Stimulated activated CD4-positive, alpha-beta T cell treated with anti-CD3 and anti-CD28 coated beads, Interleukin-1b, Interleukin-23, amount 100 ng/mL, for 1 hour (primary cell): Measurements from ENCODE around the gene IRF7.

Experiments used
- DNase-seq, 2 donors: peaks; one replicate each; pipeline ENCODE4 v3.0.0-alpha.2; 2020; ENCODE audit warnings: low read depth in 2 of 2

The IRF7 gene

DNA sequence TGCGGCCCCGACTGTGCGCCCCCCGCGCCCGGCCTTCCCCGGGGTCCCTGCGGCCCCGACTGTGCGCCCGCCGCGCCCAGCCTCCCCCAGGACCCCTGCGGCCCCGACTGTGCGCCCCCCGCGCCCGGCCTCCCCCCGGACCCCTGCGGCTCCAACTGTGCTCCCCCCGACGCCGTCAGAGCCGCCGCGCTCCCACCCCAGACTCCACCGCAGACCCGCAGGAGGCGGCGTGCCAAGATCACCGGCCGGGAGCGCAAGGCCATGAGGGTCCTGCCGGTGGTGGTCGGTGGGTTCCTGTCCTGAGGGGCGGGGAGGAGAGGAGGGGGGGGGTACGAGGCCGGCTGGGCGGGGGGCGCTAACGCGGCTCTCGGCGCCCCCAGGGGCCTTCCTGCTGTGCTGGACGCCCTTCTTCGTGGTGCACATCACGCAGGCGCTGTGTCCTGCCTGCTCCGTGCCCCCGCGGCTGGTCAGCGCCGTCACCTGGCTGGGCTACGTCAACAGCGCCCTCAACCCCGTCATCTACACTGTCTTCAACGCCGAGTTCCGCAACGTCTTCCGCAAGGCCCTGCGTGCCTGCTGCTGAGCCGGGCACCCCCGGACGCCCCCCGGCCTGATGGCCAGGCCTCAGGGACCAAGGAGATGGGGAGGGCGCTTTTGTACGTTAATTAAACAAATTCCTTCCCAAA lies 24.4 kb upstream of the IRF7 start:
- DNase-seq: no peak

DNA sequence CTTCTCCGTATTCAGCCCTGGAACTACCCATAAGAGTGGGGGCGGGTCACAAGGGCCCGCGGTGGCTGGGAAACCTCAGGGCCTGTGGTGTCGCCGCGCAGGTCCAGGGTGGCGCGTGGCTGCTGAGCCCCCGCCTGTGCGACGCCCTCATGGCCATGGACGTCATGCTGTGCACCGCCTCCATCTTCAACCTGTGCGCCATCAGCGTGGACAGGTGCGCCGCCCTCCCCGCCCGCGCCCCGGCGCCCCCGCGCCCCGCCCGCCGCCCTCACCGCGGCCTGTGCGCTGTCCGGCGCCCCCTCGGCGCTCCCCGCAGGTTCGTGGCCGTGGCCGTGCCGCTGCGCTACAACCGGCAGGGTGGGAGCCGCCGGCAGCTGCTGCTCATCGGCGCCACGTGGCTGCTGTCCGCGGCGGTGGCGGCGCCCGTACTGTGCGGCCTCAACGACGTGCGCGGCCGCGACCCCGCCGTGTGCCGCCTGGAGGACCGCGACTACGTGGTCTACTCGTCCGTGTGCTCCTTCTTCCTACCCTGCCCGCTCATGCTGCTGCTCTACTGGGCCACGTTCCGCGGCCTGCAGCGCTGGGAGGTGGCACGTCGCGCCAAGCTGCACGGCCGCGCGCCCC lies 23.7 kb upstream of the IRF7 start:
- no peak for DNase-seq

DNA sequence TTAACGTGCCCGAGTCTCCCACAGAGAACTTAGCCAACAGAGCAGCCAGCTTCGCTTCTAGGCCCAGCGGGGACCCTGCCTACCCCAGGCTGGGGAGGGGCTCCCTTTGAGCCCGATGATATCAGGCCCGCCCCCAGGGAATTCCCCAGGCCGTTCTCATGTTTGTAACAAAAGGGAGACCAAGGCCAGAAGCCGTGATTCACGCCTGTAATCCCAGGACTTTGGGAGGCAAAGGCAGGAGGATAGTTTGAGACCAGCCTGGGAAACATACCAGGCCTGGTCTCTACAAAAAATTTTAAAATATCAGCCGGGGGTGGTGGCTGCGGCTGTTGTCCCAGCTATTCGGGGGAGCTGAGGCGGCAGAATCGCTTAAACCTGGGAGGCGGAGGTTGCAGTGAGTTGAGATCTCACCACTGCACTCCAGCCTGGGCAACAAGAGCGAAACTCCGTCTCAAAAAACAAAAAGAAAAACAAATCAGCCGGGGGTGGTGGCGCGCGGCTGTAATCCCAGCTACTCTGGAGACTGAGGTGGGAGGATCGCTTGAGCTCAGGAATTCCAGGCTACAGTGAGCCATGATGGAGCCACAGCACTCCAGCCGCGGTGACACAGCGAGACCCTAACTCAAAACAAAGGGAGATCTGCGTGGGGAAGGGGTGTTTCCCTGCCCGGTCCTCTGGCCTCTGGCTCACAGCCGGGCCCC lies 23.0 kb upstream of the IRF7 start:
- DNase-seq: no peak

DNA sequence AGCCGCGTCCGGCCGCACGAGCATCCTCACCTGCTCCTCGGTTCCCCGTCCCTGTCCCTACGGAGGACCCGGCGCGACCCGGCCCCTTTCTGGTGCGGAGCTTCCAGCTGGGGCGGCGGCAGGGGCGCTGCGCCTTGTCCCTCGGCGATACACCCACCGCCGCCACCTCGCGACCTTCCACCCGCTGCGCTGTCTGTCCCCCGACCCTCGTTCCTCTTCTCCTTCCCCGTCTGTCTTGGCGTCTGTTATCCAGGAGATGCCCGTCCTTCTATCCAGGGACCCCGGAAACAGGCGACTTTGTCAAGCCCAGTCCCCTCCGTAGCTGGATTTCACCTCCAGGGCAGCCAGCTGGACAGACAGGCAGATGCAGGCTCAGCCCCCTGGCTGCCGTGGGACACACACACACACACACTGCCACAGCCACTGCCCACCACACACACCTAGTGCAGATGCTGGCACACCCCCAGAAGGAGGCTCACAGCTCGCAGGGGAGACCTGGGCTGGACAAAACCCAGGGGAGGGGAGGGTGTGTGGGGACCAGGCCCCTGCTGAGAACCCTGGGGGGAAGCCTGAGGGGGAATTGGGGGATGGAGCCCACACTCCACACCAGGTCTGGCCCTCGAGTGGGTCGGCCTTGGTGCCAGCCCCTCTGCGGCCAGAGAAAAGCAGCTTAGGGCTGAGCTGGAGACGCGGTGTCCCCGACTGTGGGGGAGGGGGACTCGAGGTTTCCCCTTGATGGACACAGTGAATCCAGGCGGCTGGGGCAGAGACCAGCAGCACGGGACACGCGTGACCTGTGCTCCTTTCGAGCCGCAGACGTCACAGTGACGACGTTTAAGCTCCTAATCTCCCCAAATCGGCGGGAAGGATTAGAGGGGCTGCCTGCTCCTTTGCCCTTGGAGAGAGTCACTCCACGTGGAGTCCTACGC lies 22.1 kb upstream of the IRF7 start:
- DNase-seq: no peak

DNA sequence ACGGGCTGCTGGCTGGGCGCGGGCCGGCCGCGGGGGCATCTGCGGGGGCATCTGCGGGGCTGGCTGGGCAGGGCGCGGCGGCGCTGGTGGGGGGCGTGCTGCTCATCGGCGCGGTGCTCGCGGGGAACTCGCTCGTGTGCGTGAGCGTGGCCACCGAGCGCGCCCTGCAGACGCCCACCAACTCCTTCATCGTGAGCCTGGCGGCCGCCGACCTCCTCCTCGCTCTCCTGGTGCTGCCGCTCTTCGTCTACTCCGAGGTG lies 21.5 kb upstream of the IRF7 start:
- DNase-seq: no peak

DNA sequence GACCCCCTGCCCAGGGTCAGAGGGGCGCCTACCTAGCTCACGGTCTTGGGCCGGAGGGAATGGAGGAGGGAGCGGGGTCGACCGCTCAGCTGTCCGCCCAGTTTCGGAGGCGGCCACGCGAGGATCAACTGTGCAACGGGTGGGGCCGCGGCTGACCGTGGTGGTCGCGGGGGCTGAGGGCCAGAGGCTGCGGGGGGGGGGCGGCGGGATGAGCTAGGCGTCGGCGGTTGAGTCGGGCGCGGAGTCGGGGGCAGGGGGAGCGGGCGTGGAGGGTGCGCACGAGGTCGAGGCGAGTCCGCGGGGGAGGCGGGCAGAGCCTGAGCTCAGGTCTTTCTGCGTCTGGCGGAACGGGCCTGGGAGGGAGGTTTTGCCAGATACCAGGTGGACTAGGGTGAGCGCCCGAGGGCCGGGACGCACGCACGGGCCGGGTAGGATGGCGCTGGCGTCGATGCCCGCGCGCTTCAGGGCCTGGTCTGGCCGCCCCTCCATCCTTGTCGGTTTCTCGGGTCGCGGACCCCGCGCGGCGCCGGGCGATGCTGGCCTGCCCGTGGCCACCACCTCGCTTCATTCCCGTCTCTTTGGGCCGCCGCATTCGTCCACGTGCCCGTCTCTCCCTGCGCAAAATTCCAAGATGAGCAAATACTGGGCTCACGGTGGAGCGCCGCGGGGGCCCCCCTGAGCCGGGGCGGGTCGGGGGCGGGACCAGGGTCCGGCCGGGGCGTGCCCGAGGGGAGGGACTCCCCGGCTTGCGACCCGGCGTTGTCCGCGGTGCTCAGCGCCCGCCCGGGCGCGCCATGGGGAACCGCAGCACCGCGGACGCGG lies 21.0 kb upstream of the IRF7 start, which contains the start of gene DRD4:
TSS of gene DRD4 (plus strand) at position 759 of the 822 bp plus-strand sequence. CDS start at position 795, 36 bp downstream.
- DNase-seq: no peak

DNA sequence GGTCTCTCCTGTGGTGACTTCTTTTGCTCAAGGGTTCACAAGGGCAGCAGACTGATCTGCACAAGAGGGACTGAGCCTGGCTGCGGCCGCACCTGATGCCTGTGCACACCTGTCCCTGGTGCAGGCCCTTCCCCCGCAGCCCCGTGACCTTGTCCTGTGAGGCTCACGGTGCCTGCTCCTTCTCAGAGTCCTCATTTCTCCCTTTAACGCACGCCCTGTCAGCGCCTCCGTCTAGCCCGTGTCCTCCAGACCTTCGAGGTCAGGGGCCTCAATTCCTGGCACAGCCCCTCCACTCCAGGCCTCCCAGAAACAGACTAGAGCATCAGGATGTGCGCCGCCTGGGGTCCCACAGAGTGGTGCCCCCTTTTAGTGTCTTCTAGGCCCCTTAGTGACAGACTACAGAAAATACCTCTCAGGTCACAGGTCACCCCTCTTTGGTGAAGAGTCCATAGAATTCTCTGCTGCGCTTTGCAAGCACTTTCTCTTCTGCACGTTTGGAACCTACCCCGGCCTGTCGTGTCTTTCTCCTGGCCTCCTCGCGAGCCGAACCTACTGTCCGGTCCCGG lies 20.3 kb upstream of the IRF7 start:
- DNase-seq: no peak

DNA sequence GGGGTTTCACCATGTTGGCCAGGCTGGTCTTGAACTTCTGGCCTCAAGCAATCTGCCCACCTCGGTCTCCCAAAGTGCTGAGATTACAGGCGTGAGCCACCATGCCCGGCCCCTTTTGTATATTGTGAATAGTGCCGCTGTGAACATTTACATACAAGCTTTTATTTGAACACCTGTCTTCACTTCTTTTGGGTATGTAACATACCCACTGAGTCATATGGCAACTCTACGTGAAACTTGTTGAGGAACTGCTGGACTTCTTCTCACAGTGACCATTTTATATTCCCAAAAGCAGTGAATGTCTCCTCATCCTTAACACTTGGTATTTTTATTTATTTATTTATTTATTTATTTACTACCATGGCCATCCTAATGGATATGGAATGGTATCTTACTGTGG lies 15.1 kb upstream of the IRF7 start:
- no peak for DNase-seq

DNA sequence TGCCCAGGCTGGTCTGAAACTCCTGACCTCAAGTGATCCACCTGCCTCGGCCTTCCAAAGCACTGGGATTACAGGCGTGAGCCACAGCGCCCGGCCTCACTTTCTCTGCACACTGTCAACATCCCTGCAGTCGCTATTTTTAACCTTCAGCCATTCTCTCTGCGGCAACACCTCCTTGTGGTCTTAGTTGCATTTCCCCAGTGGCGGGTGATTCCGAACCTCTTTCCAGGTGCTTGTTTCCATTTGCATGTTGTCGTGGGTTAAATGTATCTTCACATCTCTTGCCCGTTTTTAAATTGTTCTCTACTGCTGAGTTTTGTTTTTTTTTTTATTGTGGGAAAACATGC lies 13.5 kb upstream of the IRF7 start:
- DNase-seq: no peak

DNA sequence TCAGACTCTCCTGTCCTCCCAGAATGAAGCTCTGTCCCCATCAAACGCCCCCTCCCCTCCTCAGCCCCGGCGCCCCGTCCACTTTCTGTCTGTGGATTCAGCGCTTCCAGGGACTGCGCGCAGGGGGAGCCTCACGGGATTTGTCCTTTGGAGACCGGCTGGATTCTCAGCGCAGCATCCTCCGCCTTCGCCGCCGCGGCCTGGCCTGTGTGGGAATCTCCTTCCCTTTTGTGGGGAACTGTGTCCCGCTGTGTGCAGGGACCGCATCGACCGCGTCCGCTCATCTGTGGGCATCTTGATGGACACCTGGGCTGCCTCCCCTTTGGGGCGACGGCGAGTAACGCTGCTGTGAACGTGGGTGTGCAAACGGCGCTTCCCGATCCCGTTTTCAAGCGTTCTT lies 12.3 kb upstream of the IRF7 start:
- no peak for DNase-seq

DNA sequence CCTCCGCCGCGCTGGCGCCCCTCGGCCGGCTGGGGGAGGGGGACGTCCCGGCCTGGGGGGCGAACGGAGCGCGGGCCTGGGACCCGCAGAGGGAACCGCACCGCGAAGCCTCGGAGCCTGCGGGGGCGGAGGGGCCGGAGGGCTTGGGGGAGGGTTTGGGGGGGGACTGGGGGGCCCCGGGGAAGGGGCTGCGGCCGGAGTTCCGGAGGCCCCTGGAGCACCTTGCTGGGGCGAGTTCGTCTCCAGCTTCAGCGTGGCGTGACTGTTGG lies 11.5 kb upstream of the IRF7 start:
- DNase-seq: no peak

DNA sequence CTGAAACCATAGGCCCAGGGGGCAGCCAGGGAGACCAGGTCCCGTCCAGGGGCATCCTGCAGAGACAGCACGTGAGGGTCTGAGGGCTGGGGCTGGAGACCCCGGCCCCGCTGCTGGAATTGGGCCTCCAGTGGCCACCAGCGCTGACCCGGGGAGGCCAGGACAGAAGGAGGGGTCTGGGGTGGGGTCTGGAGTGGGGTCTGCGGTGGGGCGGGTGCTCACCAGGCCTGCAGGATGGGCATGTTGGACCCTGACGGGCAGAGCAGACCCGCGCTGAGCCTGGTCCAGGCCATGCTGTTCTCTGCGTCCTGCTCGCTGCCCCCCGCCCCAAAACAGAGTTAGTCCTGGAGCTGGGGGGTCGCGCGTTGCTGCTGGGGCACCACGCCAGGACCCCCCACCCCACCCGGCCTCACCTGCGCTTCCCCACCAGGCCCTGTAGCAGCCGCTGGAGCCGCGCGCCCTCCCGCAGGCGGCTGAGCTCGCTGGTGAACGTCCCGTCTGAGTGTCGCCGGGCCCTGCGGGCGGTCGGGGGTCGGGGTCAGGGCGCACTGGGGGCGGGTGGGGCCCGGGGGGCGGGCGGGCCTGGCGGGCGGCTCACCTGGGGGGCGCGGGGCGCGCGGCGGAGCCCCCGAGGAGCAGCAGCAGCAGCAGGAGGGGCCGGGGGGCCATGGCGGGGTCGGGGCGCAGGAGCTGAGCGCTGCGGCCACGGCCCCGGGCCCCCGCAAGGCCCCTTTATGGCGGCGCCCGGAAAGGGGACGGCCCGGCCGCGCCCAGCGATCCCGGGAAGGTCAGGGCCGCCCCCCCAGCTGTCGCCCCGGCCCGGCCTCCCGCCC lies 10.9 kb upstream of the IRF7 start, which contains the start of gene SCT:
TSS of gene SCT (minus strand) at position 707 of the 833 bp plus-strand sequence. CDS start at position 669, 38 bp downstream.
- DNase-seq: no peak

DNA sequence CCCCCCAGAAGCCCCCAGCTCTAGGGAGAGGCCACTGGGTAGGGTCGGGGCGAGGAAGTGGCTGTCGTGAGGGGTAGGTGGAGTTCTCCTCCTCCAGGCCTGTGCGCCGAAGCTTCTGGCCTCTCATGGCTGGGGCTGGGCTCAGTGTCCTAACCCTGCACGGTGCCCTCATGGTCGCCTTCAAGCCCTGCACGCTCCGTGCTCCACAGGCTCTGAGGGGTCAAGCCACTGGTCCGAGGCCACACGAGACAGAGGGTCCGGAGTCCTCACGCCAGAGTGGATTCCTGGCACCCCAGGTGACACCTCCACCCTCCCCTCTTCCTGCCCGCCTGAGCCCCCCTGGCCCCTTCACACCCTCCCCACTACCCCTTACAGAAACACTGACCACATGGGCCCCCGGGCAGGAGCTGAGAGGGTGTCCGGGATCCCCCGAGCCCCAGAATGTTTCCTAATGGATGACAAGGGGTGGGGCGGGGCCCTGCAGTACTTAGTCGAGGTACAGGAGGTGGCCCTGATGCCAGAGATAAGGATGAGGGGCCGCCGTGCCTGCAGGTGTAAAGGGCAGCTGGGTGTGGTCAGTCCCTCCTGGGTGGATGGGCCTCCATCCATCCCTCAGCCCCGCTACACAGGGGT lies 10.0 kb upstream of the IRF7 start:
- DNase-seq: no peak

DNA sequence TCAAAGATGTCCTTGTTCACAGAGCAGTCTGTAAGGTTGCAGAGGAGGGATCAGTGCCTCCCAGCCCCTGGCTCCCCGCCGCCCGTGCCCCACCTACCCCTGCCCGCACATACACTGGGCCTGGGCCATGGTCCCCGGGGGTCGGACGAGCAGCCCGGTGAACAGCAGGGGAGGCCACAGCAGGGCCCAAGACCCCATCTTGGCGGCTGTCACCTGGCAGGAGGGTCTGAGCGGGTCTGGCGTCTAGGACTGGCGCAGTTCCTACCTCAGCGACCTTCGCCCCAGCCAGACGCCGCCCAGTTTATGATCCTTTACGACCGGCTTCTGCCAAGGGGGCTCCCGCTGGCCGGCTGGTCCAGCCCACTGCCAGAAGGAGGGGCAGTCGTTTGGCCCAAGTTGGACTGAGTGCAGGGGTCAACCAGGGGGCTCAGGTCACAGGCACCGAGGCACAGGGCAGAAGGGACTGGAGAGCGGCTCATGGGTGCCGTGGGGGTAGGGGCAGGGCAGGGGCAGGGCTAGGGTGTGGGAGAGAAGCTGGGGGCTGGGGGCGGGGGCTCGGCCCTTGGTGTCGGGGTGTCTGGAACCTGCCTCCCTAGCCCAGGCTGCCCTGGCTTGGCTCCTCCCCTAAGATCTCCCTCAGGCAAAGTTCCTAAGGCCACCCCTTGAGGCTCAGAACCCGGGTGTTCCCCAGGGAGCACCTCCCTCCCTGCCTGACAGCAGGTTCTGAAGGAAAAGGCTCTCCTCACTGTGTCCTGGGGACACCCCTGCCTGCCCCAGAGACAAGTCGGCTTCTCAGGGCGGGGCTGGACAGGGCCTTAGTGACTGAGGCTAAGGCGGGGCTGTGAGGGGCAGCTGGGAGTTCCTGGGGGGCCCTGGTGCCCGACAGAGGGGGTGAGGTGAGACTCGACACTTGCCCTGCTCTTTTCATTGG lies 9.2 kb upstream of the IRF7 start, which contains the start of gene CDHR5:
TSS of gene CDHR5 (minus strand) at position 251 of the 931 bp plus-strand sequence. CDS start at position 198, 53 bp downstream.
- DNase-seq: no peak

DNA sequence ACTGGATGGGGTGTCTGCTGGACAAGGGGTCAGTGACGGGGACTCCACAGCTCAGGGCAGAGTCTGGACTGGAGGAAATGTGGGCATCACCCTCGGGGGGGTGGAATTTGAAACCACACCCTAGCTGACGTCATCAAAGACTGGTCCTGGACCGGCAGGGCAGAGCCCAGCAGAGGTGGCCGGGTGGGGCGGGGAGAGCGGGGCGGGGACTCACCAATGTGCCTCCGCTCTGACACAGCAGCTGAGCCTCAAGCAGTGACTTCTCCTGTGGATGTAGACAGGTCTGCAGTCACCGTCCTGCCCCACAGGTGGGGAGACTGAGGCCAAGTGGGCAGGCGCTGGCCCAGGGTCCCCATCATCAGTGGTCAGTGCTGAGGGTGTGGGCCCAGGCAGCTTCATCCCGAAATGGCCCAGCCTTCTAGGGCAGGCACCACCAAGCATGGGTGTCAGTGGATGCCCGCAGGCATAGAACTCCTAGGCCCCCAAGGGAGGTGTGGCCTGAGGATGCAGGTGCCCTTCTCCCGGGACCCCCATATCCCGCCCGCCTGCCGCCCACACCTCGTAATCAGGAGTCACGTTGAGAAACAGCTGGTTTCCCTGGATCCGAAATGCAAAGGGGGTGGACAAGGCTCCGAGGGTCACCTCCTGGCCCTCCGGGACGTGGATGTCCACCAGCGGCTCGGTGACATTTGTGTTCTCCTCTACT lies 8.4 kb upstream of the IRF7 start:
- DNase-seq: no peak

DNA sequence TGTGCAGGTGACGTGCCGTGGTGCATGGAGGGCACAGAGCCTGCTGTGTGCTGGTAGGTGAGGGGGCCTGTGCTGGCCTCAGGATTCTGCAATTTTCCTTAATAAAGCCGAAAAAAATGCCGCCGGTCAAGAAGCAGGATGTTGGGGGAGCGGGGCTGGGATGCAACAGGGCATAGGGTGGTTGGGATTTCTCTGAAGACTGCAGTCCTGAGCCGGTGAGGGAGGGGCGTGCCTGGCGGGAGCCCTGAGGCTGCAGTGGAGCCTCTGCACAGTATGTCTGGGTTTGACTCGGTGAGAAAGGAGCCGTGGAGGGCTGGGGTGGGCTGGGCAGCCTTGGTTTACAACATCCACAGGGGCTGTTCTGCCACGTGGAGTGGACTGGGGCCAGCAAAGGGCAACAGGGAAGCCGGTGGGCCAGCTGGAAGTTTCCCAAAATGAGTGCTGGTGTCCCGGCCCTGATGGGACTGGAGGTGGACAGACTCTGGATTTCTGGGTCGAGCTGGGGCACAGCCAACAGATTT lies 7.7 kb upstream of the IRF7 start:
- no peak for DNase-seq

DNA sequence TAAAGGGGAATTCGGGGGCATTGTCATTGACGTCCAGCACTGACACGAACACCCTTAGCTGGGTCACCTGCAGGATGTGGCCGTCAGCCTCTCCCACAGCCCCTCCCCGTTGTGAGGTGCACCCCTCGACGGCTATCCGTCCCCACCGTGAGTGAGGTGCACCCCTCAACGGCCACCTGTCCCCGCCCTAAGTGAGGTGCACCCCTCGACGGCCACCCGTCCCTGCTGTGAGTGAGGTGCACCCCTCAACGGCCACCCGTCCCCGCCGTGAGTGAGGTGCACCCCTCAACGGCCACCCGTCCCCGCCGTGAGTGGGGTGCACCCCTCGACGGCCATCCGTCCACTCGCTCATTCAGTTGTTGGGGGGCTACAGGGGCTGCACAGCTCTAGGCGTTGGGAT lies 6.1 kb upstream of the IRF7 start:
- no peak for DNase-seq
